ENCODE measurements around the gene TCF7L1. TPM values are rescaled to one million over a fixed set of nuclear protein-coding genes. Genes with fewer than 3 reads are reported as not detected.

TCF7L1 gene
- total RNA-seq, 2 donors from 2014 or later = 3.1 to 4.0 TPM

- no peaks in the 10 kb centered on the region for H3K27me3 ChIP-seq
- H3K4me3 ChIP-seq = no peak overlapping the region
- H3K27ac ChIP-seq = no peak overlapping the region
- no peaks in the 10 kb centered on the region for H3K36me3 ChIP-seq
- TF ChIP-seq CTCF (IDR thresholded peaks at IDR 0.05) = no peak
- no peak for DNase-seq (ENCODE audit: low spot score)
- peaks cover 0 to 9% of the 10 kb centered on the region in 2 donors for H3K4me1 ChIP-seq
- no peaks in the 10 kb centered on the region for H3K9me3 ChIP-seq
These were observed 98.2 kb downstream of the TCF7L1 start for GRCh38 chr2:85231468-85231805.

GRCh38 chr2:85231952-85232351 lies 98.8 kb downstream of the TCF7L1 start:
- Histone ChIP-seq H3K4me3 (no peak overlapping the region), H3K36me3 (no peaks in the 10 kb centered on the region), H3K4me1 (peaks cover 0 to 9% of the 10 kb centered on the region in 2 donors), H3K9me3 (no peaks in the 10 kb centered on the region), H3K27ac (no peak overlapping the region), H3K27me3 (no peaks in the 10 kb centered on the region)
- DNase-seq (ENCODE audit: low spot score) = no peak
- no peak for TF ChIP-seq CTCF (IDR thresholded peaks at IDR 0.05)

GRCh38 chr2:85234868-85235267 lies 101.7 kb downstream of the TCF7L1 start:
- no peak for TF ChIP-seq CTCF (IDR thresholded peaks at IDR 0.05)
- DNase-seq (ENCODE audit: low spot score) = no peak
- H3K4me3 ChIP-seq = no peak overlapping the region
- H3K27ac ChIP-seq = no peak overlapping the region
- H3K9me3 ChIP-seq = no peaks in the 10 kb centered on the region
- peaks cover 0 to 9% of the 10 kb centered on the region in 2 donors for H3K4me1 ChIP-seq
- H3K27me3 ChIP-seq = no peaks in the 10 kb centered on the region
- H3K36me3 ChIP-seq = no peaks in the 10 kb centered on the region

- Histone ChIP-seq H3K4me3 (no peak overlapping the region), H3K27me3 (no peaks in the 10 kb centered on the region), H3K9me3 (no peaks in the 10 kb centered on the region), H3K36me3 (no peaks in the 10 kb centered on the region), H3K27ac (no peak overlapping the region), H3K4me1 (peaks cover 0 to 13% of the 10 kb centered on the region in 2 donors)
- no peak for DNase-seq (ENCODE audit: low spot score)
- no peak for TF ChIP-seq CTCF (IDR thresholded peaks at IDR 0.05)
These were observed 102.1 kb downstream of the TCF7L1 start for GRCh38 chr2:85235281-85235680.

GRCh38 chr2:85236084-85236483 lies 102.9 kb downstream of the TCF7L1 start:
- no peaks in the 10 kb centered on the region for H3K27me3 ChIP-seq
- peaks cover 0 to 18% of the 10 kb centered on the region in 2 donors for H3K4me1 ChIP-seq
- no peaks in the 10 kb centered on the region for H3K9me3 ChIP-seq
- no peaks in the 10 kb centered on the region for H3K36me3 ChIP-seq
- DNase-seq (ENCODE audit: low spot score) = no peak
- TF ChIP-seq CTCF (IDR thresholded peaks at IDR 0.05) = no peak
- no peak overlapping the region for H3K4me3 ChIP-seq
- H3K27ac ChIP-seq = no peak overlapping the region

- Histone ChIP-seq H3K9me3 (no peaks in the 10 kb centered on the region), H3K36me3 (no peaks in the 10 kb centered on the region), H3K4me3 (no peak overlapping the region), H3K4me1 (peaks cover 0 to 14% of the 10 kb centered on the region in 2 donors), H3K27ac (no peak overlapping the region), H3K27me3 (no peaks in the 10 kb centered on the region)
- DNase-seq (ENCODE audit: low spot score) = no peak
- no peak for TF ChIP-seq CTCF (IDR thresholded peaks at IDR 0.05)
These were observed 104.8 kb downstream of the TCF7L1 start for GRCh38 chr2:85237849-85238565.

Measured in right atrium auricular region (tissue), 2 donors.